DOHH2 (cell line): Measurements from ENCODE around the gene PISD.
"Not testable (repeated sequence)": the region's sequence is repeated elsewhere in the genome, so short reads cannot be mapped to it uniquely, and the experiment has no call there.

Source experiments
- H3F3A ChIP-seq: fragments of 200-600 bp; sonication (generic), shearing (Covaris generic); 2 replicates; pipeline ENCODE4 v1.6.0; 2016; ENCODE audit warnings: antibody characterized with exemption, mild to moderate bottlenecking; ENCODE audit not compliant: control insufficient read depth, insufficient read depth
- H3K27ac ChIP-seq: fragments of 200-600 bp; sonication (generic); 2 replicates; pipeline ENCODE4 v1.5.1; 2014; ENCODE audit warnings: low read depth, mild to moderate bottlenecking, low read length, moderate library complexity
- H3K27me3 ChIP-seq: fragments of 200-600 bp; sonication (generic); 2 replicates; pipeline ENCODE4 v1.6.1; 2014; ENCODE audit warnings: mild to moderate bottlenecking, low read length, mixed read lengths; ENCODE audit not compliant: control insufficient read depth
- H3K36me3 ChIP-seq: fragments of 200-600 bp; sonication (generic); 2 replicates; pipeline ENCODE4 v1.6.1; 2014; ENCODE audit warnings: mild to moderate bottlenecking, low read length, moderate library complexity, mixed read lengths; ENCODE audit not compliant: control insufficient read depth
- H3K4me1 ChIP-seq: fragments of 200-600 bp; sonication (generic); 2 replicates; pipeline ENCODE4 v1.6.1; 2014; ENCODE audit warnings: mild to moderate bottlenecking, low read length, mixed read lengths; ENCODE audit not compliant: control insufficient read depth
- H3K4me2 ChIP-seq: fragments of 200-600 bp; sonication (generic); 2 replicates; pipeline ENCODE4 v1.6.0; 2014; ENCODE audit warnings: mild to moderate bottlenecking, low read length, moderate library complexity
- H3K4me3 ChIP-seq: fragments of 200-600 bp; sonication (generic); 2 replicates; pipeline ENCODE4 v1.5.1; 2014; ENCODE audit warnings: mild to moderate bottlenecking, low read length, mixed read lengths
- H3K79me2 ChIP-seq: fragments of 200-600 bp; sonication (generic); 2 replicates; pipeline ENCODE4 v1.6.1; 2014; ENCODE audit warnings: mild to moderate bottlenecking, low read length, mixed read lengths; ENCODE audit not compliant: control insufficient read depth
- H3K9me2 ChIP-seq: fragments of 200-600 bp; sonication (generic); replicated peaks from 2 replicates; pipeline ENCODE4 v1.6.1; 2014; ENCODE audit warnings: mild to moderate bottlenecking, low read length, mixed read lengths; ENCODE audit not compliant: control insufficient read depth
- H3K9me3 ChIP-seq: fragments of 200-600 bp; sonication (generic); 2 replicates; pipeline ENCODE4 v1.6.1; 2014; ENCODE audit warnings: antibody characterized with exemption, low read length, mixed read lengths; ENCODE audit not compliant: control insufficient read depth, insufficient read depth
- H4K20me1 ChIP-seq: fragments of 200-600 bp; sonication (generic); 2 replicates; pipeline ENCODE4 v1.6.0; 2014; ENCODE audit warnings: low read depth, mild to moderate bottlenecking, antibody characterized with exemption, low read length, moderate library complexity; ENCODE audit not compliant: control insufficient read depth, insufficient read depth
- EZH2phosphoT487 ChIP-seq: fragments of 200-600 bp; sonication (generic); IDR thresholded peaks from 2 replicates; pipeline ENCODE4 v1.6.1; 2017; ENCODE audit warnings: borderline replicate concordance, mild to moderate bottlenecking, antibody characterized with exemption, low read length, moderate library complexity, mixed read lengths
- TF ChIP-seq, protein P1 (sequence below): fragments of 200-600 bp; sonication (generic); IDR thresholded peaks from one replicate; pipeline ENCODE4 v1.5.1; 2014; ENCODE audit warnings: antibody characterized with exemption, mild to moderate bottlenecking, low read depth, low read length; ENCODE audit not compliant: poor library complexity, severe bottlenecking

The PISD gene

DNA sequence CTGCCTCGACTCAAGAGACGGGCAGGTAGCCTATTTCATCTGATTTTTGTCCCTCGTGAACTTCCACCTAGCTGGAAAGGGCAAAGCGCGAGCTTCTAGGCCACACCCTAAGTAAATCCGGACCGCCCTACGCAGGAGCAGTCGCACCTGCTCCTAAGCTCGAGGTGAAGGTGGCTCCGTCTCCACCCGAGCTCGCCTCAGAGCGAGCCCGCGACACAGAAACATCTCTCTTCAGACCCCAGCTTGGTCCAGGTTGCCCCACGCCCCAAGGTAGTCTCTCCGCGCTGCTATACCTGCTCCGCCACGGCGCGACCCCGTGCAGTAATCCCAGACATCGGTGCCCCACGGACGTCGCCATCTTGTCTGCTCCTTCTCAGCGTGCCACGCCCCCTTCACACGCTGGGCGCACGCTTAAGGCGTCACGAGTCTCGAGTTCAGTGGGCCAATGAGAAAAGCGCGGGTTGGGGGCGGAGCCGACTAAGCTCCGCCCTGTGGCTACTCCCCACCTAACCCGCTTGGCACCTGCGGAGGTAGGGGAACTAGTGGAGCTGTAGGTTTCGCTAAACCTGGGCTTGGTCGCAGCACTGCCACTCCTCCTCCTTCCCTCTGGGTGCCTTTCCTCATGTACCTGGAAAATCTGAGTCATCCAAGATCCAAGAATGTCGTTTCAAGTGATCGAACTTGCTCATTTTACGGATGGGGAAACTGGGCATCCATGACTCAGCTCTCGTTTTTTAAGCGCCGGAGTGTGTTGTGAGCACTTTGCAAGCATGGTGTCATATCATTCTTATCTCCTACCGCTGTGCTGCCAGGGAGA is at the start of gene PISD:
Gene PISD (minus strand): TSS at position 365 of the 817 bp plus-strand sequence. CDS start 7 bp downstream, at position 358.
- no peaks in the 10 kb centered on the region for H3F3A ChIP-seq
- TF ChIP-seq EZH2phosphoT487, result no peak
- TF ChIP-seq, protein P1, sequence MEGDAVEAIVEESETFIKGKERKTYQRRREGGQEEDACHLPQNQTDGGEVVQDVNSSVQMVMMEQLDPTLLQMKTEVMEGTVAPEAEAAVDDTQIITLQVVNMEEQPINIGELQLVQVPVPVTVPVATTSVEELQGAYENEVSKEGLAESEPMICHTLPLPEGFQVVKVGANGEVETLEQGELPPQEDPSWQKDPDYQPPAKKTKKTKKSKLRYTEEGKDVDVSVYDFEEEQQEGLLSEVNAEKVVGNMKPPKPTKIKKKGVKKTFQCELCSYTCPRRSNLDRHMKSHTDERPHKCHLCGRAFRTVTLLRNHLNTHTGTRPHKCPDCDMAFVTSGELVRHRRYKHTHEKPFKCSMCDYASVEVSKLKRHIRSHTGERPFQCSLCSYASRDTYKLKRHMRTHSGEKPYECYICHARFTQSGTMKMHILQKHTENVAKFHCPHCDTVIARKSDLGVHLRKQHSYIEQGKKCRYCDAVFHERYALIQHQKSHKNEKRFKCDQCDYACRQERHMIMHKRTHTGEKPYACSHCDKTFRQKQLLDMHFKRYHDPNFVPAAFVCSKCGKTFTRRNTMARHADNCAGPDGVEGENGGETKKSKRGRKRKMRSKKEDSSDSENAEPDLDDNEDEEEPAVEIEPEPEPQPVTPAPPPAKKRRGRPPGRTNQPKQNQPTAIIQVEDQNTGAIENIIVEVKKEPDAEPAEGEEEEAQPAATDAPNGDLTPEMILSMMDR, result no peak
- H3K4me1 ChIP-seq, result peaks cover 29% of the 10 kb centered on the region
- H3K9me2 ChIP-seq, result no peaks in the 10 kb centered on the region
- no peaks in the 10 kb centered on the region for H3K27me3 ChIP-seq
- peaks cover 47% of the 10 kb centered on the region for H3K79me2 ChIP-seq
- no peaks in the 10 kb centered on the region for H3K36me3 ChIP-seq
- no peak within 1 kb of the TSS for H3K27ac ChIP-seq
- H3K4me3 ChIP-seq, result peak within 1 kb of the TSS; percentile 85
- no peaks in the 10 kb centered on the region for H3K9me3 ChIP-seq
- no peaks in the 10 kb centered on the region; the same call in 1 of the 2 replicates for H4K20me1 ChIP-seq
- peak within 1 kb of the TSS; percentile 91 for H3K4me2 ChIP-seq

GRCh38 chr22:31711226-31711625 is 49.2 kb upstream of the PISD start:
- H3K9me3 ChIP-seq, H3K9me2 ChIP-seq, H3K27ac ChIP-seq, H3K4me1 ChIP-seq, H4K20me1 ChIP-seq, H3K27me3 ChIP-seq, H3K4me2 ChIP-seq, H3F3A ChIP-seq, H3K4me3 ChIP-seq: not testable (repeated sequence)
- Histone ChIP-seq H3K36me3 (peaks cover 57% of the 10 kb centered on the region), H3K79me2 (peaks cover 33% of the 10 kb centered on the region)

- Histone ChIP-seq H3K4me3 (no peak overlapping the region), H3K36me3 (peaks cover 44% of the 10 kb centered on the region), H3K79me2 (peaks cover 29% of the 10 kb centered on the region), H3K9me2 (no peaks in the 10 kb centered on the region), H3F3A (no peaks in the 10 kb centered on the region), H3K27me3 (no peaks in the 10 kb centered on the region), H3K4me2 (no peak overlapping the region), H3K27ac (no peak overlapping the region), H4K20me1 (no peaks in the 10 kb centered on the region), H3K9me3 (no peaks in the 10 kb centered on the region), H3K4me1 (no peaks in the 10 kb centered on the region)
- TF ChIP-seq, protein P1, result no peak
- TF ChIP-seq EZH2phosphoT487, result no peak
Observed at GRCh38 chr22:31707519-31707918, 45.5 kb upstream of the PISD start.

DNA sequence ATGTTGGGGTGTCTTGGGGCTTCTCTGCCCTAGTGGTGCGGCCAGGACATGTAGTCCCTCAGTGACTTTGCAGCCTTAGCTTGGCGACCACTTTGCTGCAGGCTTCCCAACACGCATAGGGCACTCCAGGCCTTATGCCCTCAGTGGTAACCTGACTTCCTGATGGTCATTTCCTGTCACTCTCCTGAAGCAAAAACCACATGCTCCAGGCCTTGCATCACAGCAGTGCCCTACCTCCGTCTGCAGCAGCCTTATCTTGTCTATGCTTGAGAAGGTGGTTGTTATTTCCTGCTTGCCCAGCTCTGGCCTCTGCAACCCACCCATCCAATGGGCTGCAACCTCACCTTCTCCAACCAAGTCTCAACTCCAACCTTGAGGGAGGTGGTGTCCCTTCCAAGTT is 33.4 kb upstream of the PISD start:
- peaks cover 72% of the 10 kb centered on the region for H3K36me3 ChIP-seq
- TF ChIP-seq EZH2phosphoT487, result no peak
- TF ChIP-seq, protein P1, result no peak

GRCh38 chr22:31694046-31694445 is 32.0 kb upstream of the PISD start:
- not testable (repeated sequence) for H3K27me3 ChIP-seq, H3K9me2 ChIP-seq, H3K4me1 ChIP-seq, H4K20me1 ChIP-seq, H3K9me3 ChIP-seq, H3K79me2 ChIP-seq, H3K4me2 ChIP-seq, H3K4me3 ChIP-seq, H3F3A ChIP-seq, H3K27ac ChIP-seq
- H3K36me3 ChIP-seq, result peaks cover 60% of the 10 kb centered on the region

More for the DNA sequence above, 33.4 kb upstream of the PISD start:
- Histone ChIP-seq H3K79me2 (no peaks in the 10 kb centered on the region), H3K4me3 (no peak overlapping the region), H4K20me1 (no peaks in the 10 kb centered on the region), H3K4me1 (no peaks in the 10 kb centered on the region), H3K27me3 (no peaks in the 10 kb centered on the region), H3K4me2 (no peak overlapping the region), H3F3A (no peaks in the 10 kb centered on the region), H3K27ac (no peak overlapping the region), H3K9me3 (no peaks in the 10 kb centered on the region), H3K9me2 (no peaks in the 10 kb centered on the region)
